SK-N-SH (cell line): ENCODE results near the gene MRM3. TPM values are rescaled to one million over a fixed set of nuclear protein-coding genes. Genes with fewer than 3 reads are reported as not detected.
"Not testable (repeated sequence)": the region's sequence is repeated elsewhere in the genome, so short reads cannot be mapped to it uniquely, and the experiment has no call there.

Source experiments
- CTCF ChIA-PET: fragments of 300-600, 350-600 bp; formaldehyde crosslinking; extraction: SDS; loops from one replicate; lab custom pipeline; 2021; lab: Yijun Ruan, JAX
- POLR2A ChIA-PET: fragments of 350-600 bp; sonication (Branson Sonifier 250); formaldehyde crosslinking; extraction: SDS; loops from one replicate; lab custom pipeline; 2020; ENCODE audit warnings: antibody characterized with exemption, inconsistent platforms; lab: Yijun Ruan, JAX
- DNase-seq: peaks from one replicate; pipeline ENCODE4 v3.0.0; 2012
- H2AFZ ChIP-seq: fragments of 200-600 bp; sonication (generic); 2 replicates; pipeline ENCODE4 v1.8.1; 2016; ENCODE audit warnings: antibody characterized with exemption, mild to moderate bottlenecking, low read depth
- H3F3A ChIP-seq: fragments of 200-600 bp; sonication (generic); replicated peaks from 2 replicates; pipeline ENCODE3; 2016; ENCODE audit warnings: antibody characterized with exemption, mild to moderate bottlenecking; ENCODE audit not compliant: insufficient read depth
- H3K27ac ChIP-seq, 2 experiments: fragments of 200-500 bp in 1 of 2; fragments of 200-600 bp in 1 of 2; sonication (Bioruptor generic) in 1 of 2; sonication (generic), shearing (Covaris generic) in 1 of 2; 2 replicates each; pipeline versions ENCODE4 v1.5.1 to v1.6.1; 2014 to 2016; ENCODE audit warnings: low read depth in 2 of 2, inconsistent platforms in 1 of 2, low read length in 1 of 2, mild to moderate bottlenecking in 1 of 2, mixed read lengths in 1 of 2
- H3K27me3 ChIP-seq: fragments of 200-600 bp; sonication (generic), shearing (Covaris generic); 2 replicates; pipeline ENCODE4 v1.6.1; 2016; ENCODE audit warnings: mixed run types; ENCODE audit not compliant: insufficient read depth
- H3K36me3 ChIP-seq, 2 experiments: fragments of 200-500 bp in 1 of 2; fragments of 200-600 bp in 1 of 2; sonication (Bioruptor generic) in 1 of 2; sonication (generic) in 1 of 2; replicated peaks in 1 of 2; 2 replicates each; pipeline versions ENCODE3 to v1.5.1; 2014 to 2016; ENCODE audit warnings: low read length in 1 of 2, mild to moderate bottlenecking in 1 of 2; ENCODE audit not compliant: insufficient read depth in 2 of 2, control insufficient read depth in 1 of 2
- H3K4me1 ChIP-seq, 2 experiments: fragments of 200-500 bp in 1 of 2; fragments of 200-600 bp in 1 of 2; sonication (Bioruptor generic) in 1 of 2; sonication (generic), shearing (Covaris generic) in 1 of 2; 2 replicates each; pipeline versions ENCODE4 v1.5.1 to v1.6.1; 2014 to 2016; ENCODE audit warnings: low read depth in 1 of 2, low read length in 1 of 2, mixed run types in 1 of 2; ENCODE audit not compliant: insufficient read depth in 2 of 2, control insufficient read depth in 1 of 2
- H3K4me2 ChIP-seq: fragments of 200-600 bp; sonication (generic), shearing (Covaris generic); 2 replicates; pipeline ENCODE4 v1.6.1; 2017; ENCODE audit warnings: mixed run types
- H3K4me3 ChIP-seq, 2 experiments: fragments of 200-500 bp in 1 of 2; fragments of 200-600 bp in 1 of 2; sonication (Bioruptor generic) in 1 of 2; sonication (generic), shearing (Covaris generic) in 1 of 2; 2 replicates each; pipeline versions ENCODE4 v1.5.1 to v1.8.1; 2014 to 2016; ENCODE audit warnings: low read depth in 2 of 2, inconsistent platforms in 1 of 2, low read length in 1 of 2, mild to moderate bottlenecking in 1 of 2, mixed read lengths in 1 of 2, moderate library complexity in 1 of 2
- H3K79me2 ChIP-seq: fragments of 200-600 bp; sonication (generic); 2 replicates; pipeline ENCODE4 v1.8.1; 2017; ENCODE audit warnings: mild to moderate bottlenecking; ENCODE audit not compliant: insufficient read depth
- H3K9ac ChIP-seq: fragments of 200-600 bp; sonication (generic); 2 replicates; pipeline ENCODE4 v1.6.1; 2017; ENCODE audit warnings: mixed run types
- H3K9me2 ChIP-seq: fragments of 200-600 bp; sonication (generic); 2 replicates; pipeline ENCODE4 v1.6.1; 2017; ENCODE audit warnings: mixed run types
- H3K9me3 ChIP-seq: fragments of 200-600 bp; sonication (generic); 2 replicates; pipeline ENCODE4 v1.6.1; 2017; ENCODE audit warnings: mixed run types, mild to moderate bottlenecking, moderate library complexity
- H4K20me1 ChIP-seq: fragments of 200-600 bp; sonication (generic); 2 replicates; pipeline ENCODE4 v1.6.1; 2017; ENCODE audit warnings: mild to moderate bottlenecking, mixed run types; ENCODE audit not compliant: insufficient read depth
- CTCF ChIP-seq: fragments of 200-600 bp; sonication (generic); IDR thresholded peaks from 2 replicates; pipeline ENCODE4 v1.6.1; 2017; ENCODE audit warnings: antibody characterized with exemption, mild to moderate bottlenecking, moderate library complexity
- FOSL2 ChIP-seq: IDR thresholded peaks from 2 replicates; pipeline ENCODE4 v1.4.0; 2012; ENCODE audit warnings: low read depth, mild to moderate bottlenecking, moderate library complexity, borderline replicate concordance
- FOXJ3 ChIP-seq: sonication (generic); formaldehyde crosslinking; IDR thresholded peaks from 2 replicates; pipeline ENCODE4 v1.5.1; 2020; ENCODE audit warnings: mild to moderate bottlenecking, missing genetic modification reagents
- FOXM1 ChIP-seq: IDR thresholded peaks from 2 replicates; pipeline ENCODE4 v1.4.0; 2012; ENCODE audit warnings: low read depth, mild to moderate bottlenecking
- RAD21 ChIP-seq: IDR thresholded peaks from 2 replicates; pipeline ENCODE4 v1.6.1; 2012; ENCODE audit warnings: mild to moderate bottlenecking, low read length
- WGBS: methylation state at CpG from one replicate; pipeline ENCODE4 v1.1.6; 2017; ENCODE audit warnings: low lambda C conversion rate; 5-methylcytosine and 5-hydroxymethylcytosine counted together
- polyA plus RNA-seq, 3 experiments: library from polyadenylated mRNA; depleted of rRNA; stranded (reverse); fragments of >200 nt; gene quantifications; 2 replicates each; pipeline ENCODE4 v1.2.3, GENCODE V29; 2012

The MRM3 gene
- polyA plus RNA-seq, 1 of the 3 experiments (the other 2 are of a cell fraction): 16.4 TPM

GRCh38 chr17:826778-827177 is 44.6 kb downstream of the MRM3 start:
- Histone ChIP-seq H4K20me1 (no peaks in the 10 kb centered on the region), H3K27ac (no peak overlapping the region), H3K4me2 (no peak overlapping the region), H2AFZ (no peak overlapping the region), H3K36me3 (no peaks in the 10 kb centered on the region), H3K79me2 (no peaks in the 10 kb centered on the region), H3K27me3 (peaks cover 37% of the 10 kb centered on the region; the same call in 1 of the 2 replicates), H3F3A (no peaks in the 10 kb centered on the region), H3K9ac (no peak overlapping the region), H3K9me3 (no peaks in the 10 kb centered on the region), H3K4me3 (no peak overlapping the region), H3K4me1 (no peaks in the 10 kb centered on the region), H3K9me2 (no peaks in the 10 kb centered on the region)
- no peak for TF ChIP-seq RAD21
- no peak for TF ChIP-seq CTCF
- DNase-seq: no peak
- POLR2A ChIA-PET: no interaction called here
- CTCF ChIA-PET: no interaction called here
- WGBS: 89% methylated on average over 20 of the region's 21 CpGs

DNA sequence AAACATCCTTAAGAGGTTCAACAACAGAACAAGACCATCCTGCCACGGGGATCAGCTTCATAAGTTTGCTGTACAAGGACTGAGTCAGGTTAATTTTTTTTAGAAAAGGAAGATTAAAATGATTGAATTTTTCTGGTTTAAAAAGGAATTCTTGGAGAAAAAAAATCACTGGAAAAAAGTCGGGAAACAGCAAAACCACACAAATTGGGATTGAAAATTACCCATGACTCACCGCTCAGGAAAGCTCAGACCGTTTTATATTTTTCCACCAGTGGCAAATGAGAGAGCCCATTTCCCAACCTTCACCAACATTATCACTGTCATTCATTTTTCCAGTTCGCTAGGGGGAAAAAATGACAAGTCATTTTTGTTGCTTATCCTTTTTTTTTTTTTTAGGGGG is 46.6 kb downstream of the MRM3 start:
- CTCF ChIA-PET: no interaction called here
- H3K27ac ChIP-seq: peak overlapping the region in 1 of 2 experiments; percentile 40; a peak in 1 of 4 replicates
- DNase-seq: no peak

DNA sequence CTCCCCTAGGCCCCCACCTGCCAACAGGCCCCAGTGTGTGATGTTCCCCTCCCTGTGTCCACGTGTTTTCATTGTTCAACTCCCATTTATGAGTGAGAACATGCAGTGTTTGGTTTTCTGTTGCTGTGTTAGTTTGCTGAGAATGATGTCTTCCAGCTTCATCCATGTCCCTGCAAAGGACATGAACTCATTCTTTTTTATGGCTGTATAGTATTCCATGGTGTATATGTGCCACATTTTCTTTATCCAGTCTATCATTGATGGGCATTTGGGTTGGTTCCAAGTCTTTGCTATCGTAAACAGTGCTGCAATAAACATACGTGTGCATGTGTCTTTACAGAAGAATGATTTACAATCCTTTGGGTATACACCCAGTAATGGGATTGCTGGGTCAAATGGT is 47.5 kb downstream of the MRM3 start:
- WGBS: 37% methylated on average over 3 of the region's 3 CpGs
- H2AFZ ChIP-seq, H3K36me3 ChIP-seq, H3K4me1 ChIP-seq, H3F3A ChIP-seq, H3K27ac ChIP-seq, H3K4me3 ChIP-seq, H3K4me2 ChIP-seq, H4K20me1 ChIP-seq, DNase-seq, POLR2A ChIA-PET, H3K9me2 ChIP-seq, H3K9me3 ChIP-seq, H3K79me2 ChIP-seq, H3K9ac ChIP-seq: not testable (repeated sequence)
- peaks cover 34% of the 10 kb centered on the region; the same call in 1 of the 2 replicates for H3K27me3 ChIP-seq
- CTCF ChIA-PET: interaction anchor here (0.8 kb wide), 1 partner anchor 30 kb away, joined by 3 read pairs; no protein-coding TSS in a partner anchor

More for the DNA sequence above, 46.6 kb downstream of the MRM3 start:
- Histone ChIP-seq H3K79me2 (no peaks in the 10 kb centered on the region), H3K27me3 (peaks cover 38% of the 10 kb centered on the region; the same call in 1 of the 2 replicates), H3F3A (no peaks in the 10 kb centered on the region), H3K9me2 (no peaks in the 10 kb centered on the region), H4K20me1 (no peaks in the 10 kb centered on the region), H3K4me2 (no peak overlapping the region), H2AFZ (no peak overlapping the region), H3K36me3 (no peaks in the 10 kb centered on the region), H3K4me3 (no peak overlapping the region), H3K9me3 (no peaks in the 10 kb centered on the region), H3K4me1 (no peaks in the 10 kb centered on the region), H3K9ac (no peak overlapping the region)
- POLR2A ChIA-PET: no interaction called here
- TF ChIP-seq FOSL2: no peak
- TF ChIP-seq FOXM1: no peak
- no peak for TF ChIP-seq FOXJ3 (CRISPR knock-in tag)
- WGBS: 40% methylated on average over 5 of the region's 5 CpGs
